Endothelial cell of coronary artery (primary cell): ENCODE measurements around the gene TMEM45A. TPM values are rescaled to one million over a fixed set of nuclear protein-coding genes. Genes with fewer than 3 reads are reported as not detected.

Experiments used
- total RNA-seq: library from RNA; depleted of rRNA; stranded (reverse); fragments of >200 nt; gene quantifications from 2 replicates; pipeline ENCODE4 v1.2.3, GENCODE V29; 2014

Gene TMEM45A
- total RNA-seq, result 2.8 and 13.7 TPM in 2 replicates

GRCh38 chr3:100492059-100493006 is at the start of gene TMEM45A:
Gene TMEM45A, plus strand, starts transcription at chr3:100492619. Its CDS starts 62,593 bp downstream, at chr3:100555212.

GRCh38 chr3:100609305-100609704 is 116.9 kb downstream of the TMEM45A start, which contains the start of gene ADGRG7:
Gene ADGRG7, plus strand, starts transcription at chr3:100609601. Its CDS starts 256 bp downstream, at chr3:100609857.

Other genes starting within 250 kb of the TMEM45A start
- gene TBC1D23, start 231.6 kb upstream of the TMEM45A start, total RNA-seq, result 32.9 and 43.9 TPM in 2 replicates
- gene NIT2, start 157.9 kb upstream of the TMEM45A start, total RNA-seq, result 8.7 and 10.8 TPM in 2 replicates
- 33.6 and 37.7 TPM in 2 replicates for gene TOMM70, start 91.5 kb upstream of the TMEM45A start, total RNA-seq
- gene LNP1, start 91.1 kb upstream of the TMEM45A start, total RNA-seq, result 0.94 and 0.99 TPM in 2 replicates
- not detected in 2 replicates for gene ADGRG7, start 117.0 kb downstream of the TMEM45A start, total RNA-seq
- gene TFG, start 216.9 kb downstream of the TMEM45A start, total RNA-seq, result 47.4 and 58.1 TPM in 2 replicates